HPDE6-E6E7 (cell line): Measurements from ENCODE around the gene GFOD1.
"Not testable (repeated sequence)": the region's sequence is repeated elsewhere in the genome, so short reads cannot be mapped to it uniquely, and the experiment has no call there.

ENCODE experiments used
- DNase-seq: peaks from one replicate; pipeline ENCODE4 v3.0.0; 2011; ENCODE audit warnings: missing footprints; ENCODE audit errors: extremely low spot score

The GFOD1 gene

DNA sequence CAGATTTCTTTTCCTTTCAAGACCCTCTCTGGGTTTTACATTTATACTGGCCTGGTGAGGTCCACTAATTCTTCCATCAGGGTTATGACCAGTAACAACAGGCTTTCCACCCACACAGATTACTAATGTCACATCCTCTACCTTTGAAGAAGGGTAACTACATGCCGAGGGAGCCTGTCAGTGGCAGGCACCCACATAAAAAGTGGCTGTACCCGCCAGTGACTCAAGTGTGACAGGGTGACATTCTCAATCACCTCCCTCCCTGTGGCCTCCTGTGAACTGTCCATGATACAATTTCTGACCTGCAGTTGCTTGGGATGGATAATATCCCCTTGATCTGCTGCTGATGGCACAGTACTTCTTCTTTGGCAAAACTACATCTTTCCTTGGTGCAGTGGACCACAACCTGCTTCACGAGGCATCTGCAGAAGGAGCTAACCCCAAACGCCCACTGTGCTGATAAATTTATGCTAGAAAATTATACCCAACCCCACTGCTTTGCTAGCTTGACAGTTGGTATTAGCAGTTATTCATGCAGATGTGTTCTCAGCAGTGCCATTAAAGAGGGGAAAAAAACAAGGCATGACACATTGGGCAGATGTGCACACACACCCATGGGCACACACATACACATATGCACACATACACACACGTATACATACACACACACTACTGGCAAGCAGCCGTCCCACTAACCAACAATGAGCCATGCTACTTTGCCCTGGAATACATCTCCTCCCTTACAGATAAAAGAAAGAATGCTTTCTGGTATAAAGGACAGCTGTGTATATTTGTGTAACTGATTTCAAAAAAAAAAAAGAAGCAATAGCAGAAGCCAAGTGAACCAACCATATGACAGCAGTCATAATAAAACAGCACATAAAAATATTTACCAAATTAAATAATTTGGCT, 20.8 kb downstream of the GFOD1 start:
- no peak for DNase-seq

DNA sequence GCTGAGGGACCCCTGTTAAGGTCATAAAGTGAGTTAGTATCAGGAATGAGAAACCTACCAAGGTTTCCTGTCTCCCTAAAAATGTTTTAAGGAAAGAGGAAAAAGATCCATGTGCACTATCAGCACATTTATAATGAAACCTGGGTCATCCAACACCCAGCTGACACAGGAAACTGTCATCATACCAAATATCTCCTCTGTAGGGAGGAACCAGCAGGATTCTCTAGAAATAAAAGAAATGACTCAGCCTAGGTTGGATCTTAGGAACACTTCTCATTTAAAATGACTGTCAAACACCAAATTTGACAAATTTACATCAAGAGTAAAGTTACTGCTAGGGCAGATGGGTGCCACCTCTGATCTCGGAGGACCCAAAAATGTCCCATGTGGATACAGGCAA, 21.7 kb downstream of the GFOD1 start:
- no peak for DNase-seq

DNA sequence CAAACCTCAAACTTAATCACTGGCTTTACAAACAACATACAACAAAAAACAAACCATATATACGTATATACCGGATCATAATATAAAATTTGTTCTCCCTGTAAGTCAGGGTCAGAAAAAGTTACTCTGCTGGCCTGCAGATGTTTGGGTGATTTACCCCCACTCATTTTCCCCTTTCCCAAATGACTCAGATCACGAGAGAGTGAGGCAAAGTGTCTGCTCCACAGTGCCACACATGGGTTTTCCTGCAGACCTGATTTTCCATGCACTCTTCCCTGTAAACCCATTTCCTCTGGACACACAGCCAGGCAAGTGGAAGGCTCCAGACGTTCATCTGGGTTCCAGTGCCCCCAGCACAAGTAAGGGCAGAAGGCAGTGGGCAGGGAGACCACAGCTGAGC, 23.5 kb downstream of the GFOD1 start:
- no peak for DNase-seq

DNA sequence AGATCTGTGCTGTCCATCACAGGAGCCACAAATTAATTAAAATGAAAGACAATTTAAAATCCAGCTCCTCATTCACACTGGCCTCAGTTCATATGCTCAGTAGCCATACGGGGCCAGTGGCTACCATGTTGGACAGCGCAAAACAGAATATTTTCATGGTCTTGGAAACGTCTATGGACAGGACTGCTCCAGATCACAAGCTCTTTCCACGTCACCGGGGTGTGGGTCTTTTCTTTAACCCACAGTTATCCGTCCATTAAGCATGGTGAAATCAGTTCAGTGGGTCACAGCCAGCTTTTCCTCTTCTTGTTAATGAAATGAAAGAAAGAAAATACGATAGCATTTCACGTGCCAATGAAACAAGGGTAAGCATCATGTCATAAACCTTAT, 24.1 kb downstream of the GFOD1 start:
- no peak for DNase-seq

DNA sequence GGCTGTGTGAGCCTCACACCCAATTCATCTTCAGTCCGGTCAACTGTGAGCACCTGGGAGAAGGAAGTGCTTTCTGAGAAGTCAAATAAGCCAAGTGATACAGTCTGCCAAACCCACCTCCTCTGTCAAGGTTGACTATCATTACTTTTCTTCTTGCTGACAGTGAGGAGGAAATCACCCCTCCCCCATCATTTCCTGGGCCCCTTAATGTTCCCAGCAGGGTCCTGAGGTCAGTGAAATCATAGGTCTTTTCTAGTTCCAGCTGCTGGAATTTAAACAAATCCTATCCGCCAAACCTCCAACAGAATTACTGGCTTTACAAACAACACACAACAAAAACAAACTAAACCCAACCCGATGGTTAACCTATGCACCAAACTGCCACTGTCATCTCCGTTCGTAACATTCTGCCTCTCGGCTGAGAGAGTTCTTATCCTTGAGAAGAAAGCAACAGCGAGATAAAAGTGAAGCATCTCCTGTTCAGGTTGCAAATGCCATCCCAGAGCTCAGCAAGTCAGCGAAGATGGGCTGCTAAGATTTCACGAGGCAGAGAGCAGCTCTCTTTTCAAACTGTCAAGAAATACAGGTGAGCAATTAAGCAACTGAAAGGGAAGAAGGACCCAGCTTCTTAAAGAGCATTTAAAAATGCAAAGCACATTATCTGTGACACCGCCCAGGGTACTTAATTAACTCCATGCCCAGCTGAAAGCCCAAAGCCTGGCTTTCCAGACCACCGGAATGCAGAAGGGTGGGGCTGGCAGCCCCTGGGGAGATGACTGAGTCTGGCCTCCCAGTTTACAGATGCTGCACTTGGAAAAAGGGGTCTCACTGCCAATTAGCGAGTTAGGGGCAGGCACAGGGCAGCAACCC, 24.7 kb downstream of the GFOD1 start:
- no peak for DNase-seq

DNA sequence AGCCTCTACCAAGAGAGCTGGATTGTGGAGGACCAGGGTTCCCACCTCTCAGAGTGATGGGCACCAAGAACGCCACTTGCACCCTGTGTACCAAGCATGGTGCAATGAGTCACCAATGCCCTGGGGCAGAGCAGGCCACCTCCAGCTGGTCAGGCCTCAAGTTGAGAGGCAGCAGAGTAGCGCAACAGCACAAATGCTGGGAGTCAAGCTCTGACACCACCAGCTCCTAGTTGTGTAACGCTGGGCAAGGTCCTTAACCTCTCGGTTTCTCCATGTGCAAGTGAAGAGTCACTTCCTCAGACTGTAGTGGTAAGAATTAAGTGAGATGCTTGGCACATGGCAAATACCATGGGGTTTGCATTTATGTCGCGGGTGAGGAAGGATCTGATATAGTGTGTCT, 25.6 kb downstream of the GFOD1 start:
- DNase-seq, result no peak

DNA sequence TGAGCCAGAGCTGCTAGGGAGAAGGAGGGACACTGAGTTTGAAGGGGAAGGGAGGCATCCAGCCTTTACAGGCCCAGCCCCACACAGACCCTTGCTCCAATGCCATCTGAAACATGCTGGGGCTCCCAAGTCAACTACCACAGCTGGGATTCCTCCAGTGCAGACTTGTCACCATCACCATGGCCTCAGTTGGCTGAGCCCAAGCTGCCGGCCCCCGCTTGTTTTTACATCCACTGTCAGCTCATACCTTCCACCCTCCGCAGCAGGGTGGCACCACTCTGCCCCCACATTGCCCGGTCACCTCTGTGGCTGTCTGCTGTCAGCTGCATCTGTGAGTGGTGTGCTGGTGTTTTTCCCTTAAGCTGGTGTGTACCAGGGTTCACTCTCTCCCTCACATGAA, 26.1 kb downstream of the GFOD1 start:
- no peak for DNase-seq

DNA sequence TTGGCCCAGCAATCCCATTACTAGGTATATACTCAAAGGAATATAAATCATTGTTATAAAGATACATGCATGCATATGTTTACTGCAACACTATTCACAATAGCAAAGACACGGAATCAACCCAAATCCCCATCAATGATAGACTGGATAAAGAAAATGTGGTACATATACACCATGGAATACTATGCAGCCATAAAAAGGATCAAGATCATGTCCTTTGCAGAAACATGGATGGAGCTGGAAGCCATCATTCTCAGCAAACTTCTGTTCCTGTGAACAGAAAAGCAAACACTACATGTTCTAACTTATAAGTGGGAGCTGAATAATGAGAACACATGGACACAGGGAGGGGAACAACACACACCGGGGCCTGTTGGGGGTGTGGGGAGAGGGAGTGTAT, 27.1 kb downstream of the GFOD1 start:
- DNase-seq, result not testable (repeated sequence)

DNA sequence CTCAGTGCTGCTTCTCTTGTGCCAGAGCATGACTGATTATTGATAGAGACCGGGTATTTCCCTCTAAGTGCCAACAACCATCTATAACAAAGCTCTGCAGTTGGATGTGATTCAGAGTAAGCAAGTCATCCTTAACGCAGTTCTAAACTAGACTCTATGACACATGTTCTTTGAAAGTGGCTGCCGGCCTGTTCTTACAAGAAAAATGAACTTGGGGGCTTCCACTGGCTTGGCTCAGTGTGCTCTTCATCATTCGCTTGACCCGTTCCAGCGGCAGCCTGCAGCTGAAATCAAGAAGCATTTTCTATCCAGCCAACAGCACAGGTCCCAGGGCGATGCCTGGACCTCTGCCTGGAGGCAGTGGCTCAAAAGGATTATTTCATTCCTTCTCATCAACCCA, 29.8 kb downstream of the GFOD1 start:
- DNase-seq, result no peak

DNA sequence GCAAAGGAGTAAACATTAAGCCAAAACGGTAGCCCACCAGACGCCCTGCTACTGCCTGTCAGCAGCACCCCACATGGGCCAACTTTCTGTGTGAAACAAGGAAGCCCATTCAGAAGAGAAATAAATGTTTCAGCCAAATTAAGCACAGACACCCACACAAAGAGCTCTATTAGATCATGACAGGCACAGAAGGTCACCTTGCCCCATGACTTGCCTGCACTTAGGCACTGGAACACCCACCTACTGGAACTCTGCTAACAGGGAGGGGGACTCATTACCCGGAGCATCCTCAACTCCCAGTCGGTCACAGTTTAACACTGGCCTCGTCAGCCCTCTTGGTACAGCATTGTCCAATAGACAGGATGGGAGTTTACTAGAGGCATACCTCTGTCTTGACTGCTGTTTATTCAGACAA, 31.8 kb downstream of the GFOD1 start:
- DNase-seq, result no peak

DNA sequence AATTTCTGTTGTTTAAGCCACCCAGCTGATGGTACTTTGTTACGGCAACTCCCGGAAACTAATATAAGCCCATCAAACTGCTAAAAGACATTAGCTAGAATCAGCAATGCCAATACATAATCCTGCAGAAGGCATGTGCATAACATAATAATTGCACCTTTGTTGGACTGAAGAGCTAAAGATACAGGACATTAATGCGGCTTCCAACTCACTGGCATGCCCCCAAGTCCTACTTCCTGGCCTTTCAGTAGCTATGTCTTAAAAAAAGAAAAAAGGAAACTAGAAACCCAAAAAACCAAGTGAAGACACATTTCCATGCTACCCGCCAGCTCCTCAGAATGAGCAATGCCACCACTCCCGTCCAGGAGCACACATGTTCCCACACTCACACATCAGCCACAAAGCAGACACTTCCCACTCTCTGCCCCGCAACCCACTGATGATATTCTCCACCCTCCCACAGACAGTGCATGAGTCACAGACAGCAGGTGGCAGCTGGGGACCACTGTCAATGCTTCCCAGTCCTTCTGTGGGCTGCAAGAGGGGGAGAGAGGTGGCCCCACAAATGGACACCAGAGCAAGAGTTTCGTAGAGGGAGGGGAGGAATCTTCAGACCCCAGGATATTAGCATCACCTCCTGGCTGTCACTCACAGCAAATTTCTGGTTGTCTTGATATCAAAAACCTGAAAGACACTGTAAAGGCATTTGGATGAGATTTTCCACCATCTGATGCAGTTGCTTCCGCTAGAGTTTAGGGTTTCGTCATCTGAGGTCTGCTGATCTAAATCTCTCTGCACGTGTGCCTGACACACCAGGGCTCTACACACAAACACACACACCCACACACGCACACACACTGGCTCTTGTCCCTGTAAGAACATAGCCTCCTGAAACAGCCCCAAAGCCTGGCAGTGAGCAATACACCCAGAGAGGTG, 32.8 kb downstream of the GFOD1 start:
- no peak for DNase-seq

DNA sequence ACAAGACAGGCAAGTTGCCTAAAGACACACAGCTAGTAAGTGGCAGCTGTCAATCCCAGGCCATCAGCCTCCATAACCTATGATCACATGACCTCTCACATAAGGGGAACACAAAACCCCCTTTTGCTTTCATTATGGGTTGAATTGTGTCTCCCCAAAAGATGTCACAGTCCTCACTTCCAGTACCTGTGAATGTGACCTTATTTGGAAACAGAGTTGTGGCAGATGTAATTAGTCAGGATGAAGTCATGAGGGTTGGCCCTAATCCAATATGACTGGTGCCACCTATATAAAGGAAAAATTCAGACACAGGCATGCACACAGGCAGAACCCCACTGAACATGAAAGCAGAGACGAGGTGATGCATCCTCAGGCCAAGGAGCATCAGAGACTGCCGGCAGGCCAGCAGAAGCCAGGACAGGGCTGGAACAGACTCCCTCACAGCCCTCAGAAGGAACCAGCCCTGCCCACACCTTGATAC, 33.6 kb downstream of the GFOD1 start:
- peak; percentile 69 for DNase-seq

DNA sequence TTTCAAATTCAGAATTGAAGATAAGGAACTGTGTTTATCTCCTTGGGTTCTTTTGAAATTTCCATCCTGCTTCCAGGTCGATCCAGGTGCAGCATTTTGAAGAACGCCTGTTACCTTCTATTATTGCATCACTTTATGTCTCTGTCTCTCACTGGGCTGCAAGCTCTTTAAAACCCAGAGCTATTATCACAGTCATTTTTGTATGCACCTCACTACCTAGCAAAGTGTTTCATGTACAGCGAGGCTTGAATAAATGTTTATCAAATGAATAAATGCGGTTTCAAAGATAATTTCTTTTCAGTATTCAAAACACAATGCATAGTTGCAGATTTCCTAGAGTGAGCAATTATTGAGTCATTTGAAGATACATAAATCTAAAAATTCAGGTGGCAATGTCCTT, 34.2 kb downstream of the GFOD1 start:
- DNase-seq, result no peak

DNA sequence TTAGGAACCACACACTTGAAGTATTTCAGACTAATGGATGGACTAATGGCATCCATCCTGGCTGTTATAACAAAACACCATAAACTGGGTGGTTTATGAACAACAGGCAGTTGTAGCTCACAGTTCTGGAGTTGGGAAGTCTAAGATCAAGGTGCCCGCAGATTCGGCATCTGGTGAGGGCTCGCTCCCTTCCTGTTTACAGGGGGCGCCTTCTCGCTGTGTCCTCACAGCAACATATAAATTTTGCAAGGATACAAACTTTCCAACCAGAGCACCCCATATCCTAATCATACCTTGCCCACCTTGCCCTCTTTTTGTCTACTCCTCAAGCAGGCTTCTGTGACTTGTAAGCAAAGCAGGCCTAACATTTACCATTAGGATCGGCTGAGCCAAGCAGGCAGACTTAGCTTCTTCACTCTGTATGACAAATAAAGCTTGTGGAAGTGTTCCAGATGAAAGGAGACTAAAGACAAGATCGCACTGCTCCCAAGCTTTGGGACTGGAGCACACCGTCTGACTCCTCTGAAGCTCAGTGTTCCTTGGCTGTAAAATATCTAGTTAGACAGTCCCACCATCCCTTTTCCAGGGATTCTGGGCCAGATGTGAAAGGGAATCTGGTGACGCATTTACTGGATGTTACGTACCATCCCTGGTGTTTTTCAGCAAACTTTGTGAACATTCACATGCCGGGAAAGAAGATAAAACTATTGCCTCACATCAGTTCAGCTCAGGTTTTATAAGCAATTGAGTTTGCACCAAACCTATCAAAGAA, 34.9 kb downstream of the GFOD1 start:
- DNase-seq, result no peak

DNA sequence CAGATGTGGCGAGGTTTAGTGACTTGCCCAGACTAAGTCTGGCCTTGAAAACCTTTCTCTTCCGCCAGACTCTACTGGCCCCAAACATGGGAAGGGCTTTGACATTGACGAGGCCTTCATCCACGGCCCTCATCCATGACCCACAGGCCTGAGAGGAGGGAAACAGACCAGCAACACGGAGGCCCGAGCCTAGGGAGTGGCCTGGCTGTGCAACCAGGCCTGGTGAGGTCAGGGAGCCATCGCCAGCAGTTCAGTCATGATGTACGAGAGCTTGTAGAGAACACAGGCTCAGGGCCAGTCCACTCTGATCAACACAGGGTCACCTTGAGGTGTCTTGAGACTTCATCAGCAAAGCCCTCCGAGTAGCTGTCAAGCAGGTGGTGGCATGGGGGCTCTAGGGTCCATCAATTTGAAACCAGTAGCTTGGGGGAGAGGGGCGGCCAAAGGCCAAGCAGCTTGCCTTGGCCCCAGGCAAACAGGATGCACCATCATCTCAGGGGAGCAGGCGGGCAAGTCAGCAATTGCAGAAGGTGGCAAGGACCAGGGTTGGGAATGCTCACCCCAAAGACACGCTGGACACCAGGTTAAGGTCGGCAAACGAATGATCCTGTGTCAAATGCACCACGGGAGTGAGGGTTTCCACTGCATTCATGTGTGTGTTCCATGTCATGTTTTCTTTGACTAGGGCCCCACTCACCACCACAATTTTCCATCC, 36.1 kb downstream of the GFOD1 start:
- no peak for DNase-seq

DNA sequence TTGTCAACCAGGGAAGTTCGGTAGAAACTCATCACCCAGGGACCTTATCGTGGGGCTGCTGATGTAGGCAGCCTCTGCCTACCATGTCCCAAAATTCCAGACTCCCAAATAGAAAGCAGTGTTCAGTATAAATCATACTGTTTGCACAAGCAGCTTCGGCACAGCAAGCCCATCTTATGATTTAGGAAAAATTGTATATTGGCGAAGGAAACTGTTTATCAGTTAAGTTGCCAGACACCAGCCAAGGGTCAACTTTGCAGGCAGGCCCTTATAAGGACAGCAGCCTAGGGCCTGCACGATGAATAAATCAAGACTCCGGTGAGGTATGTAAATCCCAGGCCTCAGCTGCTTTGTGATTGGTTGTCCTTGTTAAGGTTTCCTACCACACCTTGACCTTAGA, 36.8 kb downstream of the GFOD1 start:
- DNase-seq, result no peak

DNA sequence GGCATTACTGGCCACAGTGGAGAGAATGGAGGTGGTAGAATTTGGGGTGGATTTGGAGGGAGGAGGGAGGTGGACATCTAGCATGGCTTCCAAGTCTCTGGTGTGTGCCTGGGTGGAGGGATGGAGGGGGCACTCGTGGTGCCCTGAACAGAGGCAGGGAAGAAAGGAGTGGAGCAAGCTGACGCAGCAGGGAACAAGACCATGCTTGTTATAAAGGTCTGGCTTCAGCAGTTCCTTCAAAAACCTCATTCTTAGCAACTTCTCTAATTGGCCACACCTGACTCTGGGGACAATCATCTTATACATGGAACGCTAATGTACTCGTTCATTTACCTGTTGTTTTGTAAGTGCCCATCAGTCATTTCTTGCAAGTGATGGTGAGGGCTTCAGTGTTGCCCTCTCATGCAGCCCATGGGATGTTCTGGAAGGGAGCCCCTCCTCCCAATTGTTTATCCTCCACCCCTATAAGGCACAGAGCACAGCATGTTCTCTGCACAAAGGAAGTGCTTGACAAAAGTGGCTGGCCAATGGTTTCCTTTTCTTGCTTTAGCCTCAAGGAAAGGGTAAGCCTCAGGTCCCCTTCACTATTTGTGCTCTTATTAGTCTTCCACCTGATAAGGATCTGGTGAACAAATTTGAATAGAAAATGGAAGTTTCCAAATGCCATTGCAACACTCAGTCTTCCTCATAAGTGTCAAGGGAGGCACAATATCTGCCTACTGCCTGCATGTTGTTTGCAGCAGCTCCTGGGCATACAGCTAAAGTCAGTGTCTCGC, 39.3 kb downstream of the GFOD1 start:
- no peak for DNase-seq

DNA sequence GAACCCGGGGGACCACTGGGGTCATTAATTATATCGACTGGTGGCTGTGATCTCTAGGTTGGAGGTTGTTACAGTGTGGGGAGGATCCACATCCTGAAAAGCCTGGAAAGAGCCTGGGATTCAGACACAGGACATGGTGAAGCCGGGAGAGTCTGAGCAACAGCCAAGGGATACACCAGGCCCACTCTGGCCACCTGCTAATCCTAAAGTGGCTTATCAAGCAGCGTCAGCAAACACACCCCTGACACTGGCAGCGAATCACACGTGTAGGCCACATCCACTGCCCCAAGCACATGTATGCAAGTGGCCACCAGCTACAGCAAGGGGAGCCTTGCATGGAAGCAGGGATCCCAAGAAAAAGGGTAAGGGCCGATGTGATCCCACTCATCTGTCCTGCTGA, 41.0 kb downstream of the GFOD1 start:
- no peak for DNase-seq

DNA sequence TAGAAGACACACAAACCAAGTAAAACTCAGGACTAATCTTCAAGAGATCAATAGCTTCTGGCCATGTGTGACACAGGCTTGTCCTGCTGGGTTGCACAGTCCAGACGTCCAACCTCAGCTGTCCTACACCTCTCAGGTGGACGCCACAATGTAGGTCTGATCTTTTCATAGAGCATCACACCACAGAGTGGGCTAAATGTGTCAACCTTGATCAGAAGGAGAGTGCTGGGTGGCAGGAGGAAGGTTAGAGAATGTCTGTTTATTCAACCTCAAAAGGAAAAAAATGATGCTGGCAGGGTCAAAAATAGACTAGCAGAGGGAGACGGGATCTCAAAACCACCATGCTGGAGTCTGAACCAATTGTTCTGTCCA, 41.7 kb downstream of the GFOD1 start:
- DNase-seq, result no peak
